AG09309 (cell line): ENCODE data around the gene ATXN2.

Experiments used
- DNase-seq: peaks from one replicate; pipeline ENCODE4 v3.0.0-alpha.2; 2010; ENCODE audit warnings: low read depth
- H3K4me3 ChIP-seq: 2 replicates; pipeline ENCODE4 v1.5.1; 2011; ENCODE audit warnings: mild to moderate bottlenecking, low read depth, low read length, moderate library complexity; ENCODE audit not compliant: control insufficient read depth
- TF ChIP-seq, protein P1 (sequence below): IDR thresholded peaks from 2 replicates; pipeline ENCODE4 v1.5.1; 2011; ENCODE audit warnings: mild to moderate bottlenecking, low read depth, low read length, inconsistent platforms; ENCODE audit not compliant: insufficient read depth, control insufficient read depth; ENCODE audit errors: missing control alignments

Gene ATXN2

DNA sequence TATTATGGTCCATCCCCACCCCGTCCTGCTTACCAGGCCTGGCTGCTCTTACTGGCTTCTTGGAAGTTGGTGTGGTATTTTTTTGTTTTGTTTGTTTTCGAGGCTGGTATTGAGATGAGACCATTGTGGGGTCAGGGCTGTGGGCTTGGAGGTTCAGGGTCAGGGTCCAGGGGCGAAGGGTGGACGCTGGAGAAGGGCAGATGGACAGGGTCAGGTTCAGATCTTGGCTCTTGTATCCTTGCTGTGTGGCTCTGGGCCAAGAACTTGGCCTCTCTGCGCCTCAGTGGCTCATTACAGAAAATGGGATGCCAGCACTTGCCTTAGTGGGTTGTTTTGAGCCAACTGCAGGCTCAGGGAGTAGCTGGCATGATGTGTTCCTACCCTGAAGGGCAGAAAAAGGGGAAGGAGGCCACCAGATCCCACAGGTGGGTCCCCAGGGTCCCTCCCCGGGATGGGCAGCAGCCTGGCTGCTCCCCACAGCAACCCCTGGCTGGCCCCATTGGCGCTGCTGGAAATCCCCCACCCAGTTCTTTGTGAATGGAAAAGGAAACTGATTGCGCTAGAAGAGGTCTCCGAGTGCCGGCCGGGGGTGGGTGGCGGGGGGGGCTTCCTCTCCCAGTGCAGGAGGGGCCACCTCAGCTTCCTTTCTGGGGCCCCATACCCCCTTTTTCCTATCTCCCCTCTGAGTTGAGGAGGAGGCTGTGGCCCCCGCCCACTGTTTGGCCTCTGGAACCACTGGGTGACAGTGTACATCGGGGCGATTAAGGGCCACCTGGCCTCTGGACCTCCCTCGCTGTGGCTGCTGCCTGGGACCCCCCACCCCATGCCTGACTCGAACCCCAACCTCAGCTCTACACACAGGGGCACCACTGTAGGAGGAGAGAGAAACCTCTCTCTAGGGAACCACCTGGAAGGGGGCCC lies 168.4 kb downstream of the ATXN2 start:
- TF ChIP-seq, protein P1, sequence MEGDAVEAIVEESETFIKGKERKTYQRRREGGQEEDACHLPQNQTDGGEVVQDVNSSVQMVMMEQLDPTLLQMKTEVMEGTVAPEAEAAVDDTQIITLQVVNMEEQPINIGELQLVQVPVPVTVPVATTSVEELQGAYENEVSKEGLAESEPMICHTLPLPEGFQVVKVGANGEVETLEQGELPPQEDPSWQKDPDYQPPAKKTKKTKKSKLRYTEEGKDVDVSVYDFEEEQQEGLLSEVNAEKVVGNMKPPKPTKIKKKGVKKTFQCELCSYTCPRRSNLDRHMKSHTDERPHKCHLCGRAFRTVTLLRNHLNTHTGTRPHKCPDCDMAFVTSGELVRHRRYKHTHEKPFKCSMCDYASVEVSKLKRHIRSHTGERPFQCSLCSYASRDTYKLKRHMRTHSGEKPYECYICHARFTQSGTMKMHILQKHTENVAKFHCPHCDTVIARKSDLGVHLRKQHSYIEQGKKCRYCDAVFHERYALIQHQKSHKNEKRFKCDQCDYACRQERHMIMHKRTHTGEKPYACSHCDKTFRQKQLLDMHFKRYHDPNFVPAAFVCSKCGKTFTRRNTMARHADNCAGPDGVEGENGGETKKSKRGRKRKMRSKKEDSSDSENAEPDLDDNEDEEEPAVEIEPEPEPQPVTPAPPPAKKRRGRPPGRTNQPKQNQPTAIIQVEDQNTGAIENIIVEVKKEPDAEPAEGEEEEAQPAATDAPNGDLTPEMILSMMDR: no peak
- H3K4me3 ChIP-seq: no peak overlapping the region

DNA sequence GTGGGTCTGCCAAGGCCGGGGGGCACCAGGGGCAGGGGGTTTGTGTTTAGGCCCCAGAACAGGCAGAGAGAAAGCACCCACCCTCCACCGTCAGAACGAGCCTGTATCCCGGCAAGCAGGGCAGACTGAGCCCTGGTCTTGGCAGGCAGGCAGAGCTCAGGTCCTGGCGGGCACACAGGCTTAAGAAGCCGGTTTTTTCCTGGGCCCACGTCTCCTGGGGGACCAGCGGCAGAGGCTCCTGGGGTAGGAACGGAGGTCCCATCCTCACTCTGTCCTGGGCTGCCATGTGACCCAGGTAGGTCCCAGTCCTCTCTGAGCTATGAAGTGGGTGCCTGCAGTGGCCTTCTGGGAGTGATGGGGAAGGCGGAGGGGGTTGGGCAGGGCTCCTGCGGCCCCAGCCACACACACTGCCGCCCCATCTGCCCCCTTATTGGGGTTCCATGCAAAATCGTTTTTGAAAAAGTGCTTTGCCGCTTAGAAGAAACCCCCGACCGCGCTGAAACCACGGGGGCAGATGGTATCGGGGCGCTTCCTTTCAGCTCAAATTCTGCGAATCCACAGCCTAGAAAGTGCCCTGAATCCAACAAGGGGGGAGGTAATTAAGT lies 169.2 kb downstream of the ATXN2 start:
- no peak for DNase-seq
- no peak overlapping the region for H3K4me3 ChIP-seq

More for the DNA sequence above, 168.4 kb downstream of the ATXN2 start:
- no peak for DNase-seq

DNA sequence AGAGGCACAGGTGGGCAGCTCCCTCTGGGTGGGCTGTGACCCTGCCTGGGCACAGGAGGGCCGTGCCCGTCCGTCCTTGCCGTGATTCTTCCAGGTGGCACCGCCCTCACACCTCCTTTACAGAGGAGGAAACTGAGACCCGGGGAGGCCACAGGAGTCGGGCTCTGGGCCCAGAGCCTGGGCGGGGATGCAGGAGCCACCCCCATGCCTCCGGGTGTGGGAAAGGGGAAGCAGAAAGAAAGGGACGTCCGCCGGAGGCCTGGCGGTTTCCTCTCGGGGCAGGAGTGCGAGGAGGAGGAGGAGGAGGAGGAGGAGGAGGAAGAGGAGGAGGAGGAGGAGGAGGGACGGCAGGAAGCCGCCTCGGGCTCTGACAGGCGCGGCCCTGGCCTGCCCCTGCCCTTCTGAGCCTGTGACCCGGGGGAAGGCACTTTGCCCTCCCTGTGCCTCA lies 170.4 kb downstream of the ATXN2 start:
- DNase-seq: no peak
- no peak overlapping the region for H3K4me3 ChIP-seq
- TF ChIP-seq, protein P1: no peak

More for the DNA sequence above, 169.2 kb downstream of the ATXN2 start:
- TF ChIP-seq, protein P1: no peak

DNA sequence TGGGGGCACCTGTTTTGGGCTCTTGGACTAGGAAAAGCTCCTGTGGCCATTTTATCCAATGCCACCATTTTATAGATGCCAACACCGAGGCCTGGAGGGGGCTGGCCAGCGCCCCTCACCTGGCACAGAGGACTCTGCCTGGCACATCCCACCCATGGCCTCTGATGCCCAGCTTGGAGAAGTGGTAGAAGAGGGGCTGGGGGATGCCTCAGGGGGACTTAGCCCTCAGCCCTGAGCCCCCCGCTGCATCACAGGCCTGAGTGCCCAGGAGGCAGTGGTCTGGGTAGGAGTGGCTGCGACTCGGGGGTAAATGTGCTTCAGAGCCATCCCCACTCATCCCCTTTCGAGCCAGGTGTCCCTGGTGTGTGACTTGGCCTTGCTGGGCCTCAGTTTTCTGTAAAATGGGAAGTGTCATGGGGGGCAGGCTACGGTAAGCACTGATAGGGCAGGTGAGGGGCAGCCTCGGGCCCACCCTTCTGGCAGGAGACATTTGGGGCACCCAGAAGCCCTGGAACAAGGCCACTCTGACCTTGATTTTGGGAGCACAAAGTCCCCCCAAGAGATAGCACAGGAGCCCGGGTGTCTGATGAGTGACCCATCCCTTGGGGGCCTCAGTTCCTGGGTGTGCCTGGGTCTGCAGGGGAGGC lies 170.9 kb downstream of the ATXN2 start:
- no peak for DNase-seq
- TF ChIP-seq, protein P1: no peak
- no peak overlapping the region for H3K4me3 ChIP-seq

DNA sequence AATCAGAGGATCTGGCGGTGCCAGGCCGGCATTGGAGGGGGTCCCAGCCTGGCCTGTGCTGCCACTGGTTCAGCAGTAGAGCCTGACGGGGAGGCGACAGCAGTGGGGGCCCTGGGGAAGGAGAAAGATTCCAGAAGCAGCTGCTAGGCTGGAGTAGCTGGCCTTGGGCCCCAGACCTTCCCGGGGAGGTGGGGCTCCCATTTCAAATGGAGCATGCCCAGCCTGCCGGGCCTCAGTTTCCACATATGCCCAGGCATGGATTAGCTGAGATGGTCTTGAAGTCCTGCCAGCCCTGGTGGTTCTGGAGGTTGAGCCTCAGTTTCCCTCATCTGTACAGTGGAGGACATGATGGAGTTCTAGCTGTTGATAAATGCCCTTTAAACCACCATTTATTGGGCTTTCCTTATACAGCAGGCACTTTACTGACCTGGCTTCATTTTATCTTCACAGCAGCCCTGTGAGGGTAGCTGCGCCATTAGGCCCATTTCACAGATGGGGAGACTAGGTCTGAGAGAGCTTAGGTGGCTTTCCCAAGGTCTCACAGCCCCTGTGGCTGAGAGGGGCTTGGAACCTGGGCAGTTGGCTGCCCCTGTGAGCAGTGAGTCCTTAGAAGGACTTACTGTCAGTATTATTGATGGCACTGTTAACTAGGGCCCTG lies 171.6 kb downstream of the ATXN2 start:
- TF ChIP-seq, protein P1: no peak
- H3K4me3 ChIP-seq: no peak overlapping the region
- no peak for DNase-seq
